Testis (tissue), 3 donors: ENCODE results near the gene BRAT1. TPM values are rescaled to one million over a fixed set of nuclear protein-coding genes. Genes with fewer than 3 reads are reported as not detected.
A peak's percentile ranks its signal among the peaks of the same experiment; 100 is the strongest.

Source experiments
- DNase-seq: peaks from one replicate; pipeline ENCODE4 v3.0.0-alpha.2; 2019
- H3K27ac ChIP-seq, 2 donors: fragments of 200-600 bp; sonication (generic); one replicate each; pipeline ENCODE4 v1.5.1; 2019
- H3K27me3 ChIP-seq: fragments of 200-600 bp; sonication (generic); one replicate; pipeline ENCODE4 v1.5.1; 2019
- H3K36me3 ChIP-seq: fragments of 200-600 bp; sonication (generic); one replicate; pipeline ENCODE4 v1.5.1; 2017; ENCODE audit warnings: low read depth; ENCODE audit errors: missing control alignments
- H3K4me1 ChIP-seq: fragments of 200-600 bp; sonication (generic); one replicate; pipeline ENCODE4 v1.5.1; 2019
- H3K4me3 ChIP-seq, 2 donors: fragments of 200-600 bp; sonication (generic); one replicate each; pipeline ENCODE4 v1.5.1; 2017 to 2019
- H3K9me3 ChIP-seq: fragments of 200-600 bp; sonication (generic); one replicate; pipeline ENCODE4 v1.5.1; 2017
- POLR2A ChIP-seq: fragments of 450-650 bp; IDR thresholded peaks from one replicate; pipeline ENCODE4 v1.6.1; 2017; ENCODE audit warnings: antibody characterized with exemption, mild to moderate bottlenecking, moderate library complexity
- WGBS, 2 donors: methylation state at CpG; one replicate each; pipeline ENCODE4 v1.1.5; 2018; 5-methylcytosine and 5-hydroxymethylcytosine counted together
- intact Hi-C: fragments of 100-400 bp; cut with DNase I; formaldehyde crosslinking; loops from one replicate; pipeline ENCODE4 v1.15.1; 2023; ENCODE audit warnings: low total_unique reads
- polyA plus RNA-seq: library from polyadenylated mRNA; stranded (reverse); fragments of 350-450 nt; fragmentation: Illumina TruSeq; extraction: RNeasy Lipid Tissue Mini Kit (QIAGEN cat#74804); gene quantifications from one replicate; pipeline ENCODE4 v1.2.3, GENCODE V29; 2014; ENCODE audit warnings: low read depth, low replicate concordance; ENCODE audit not compliant: insufficient read depth
- total RNA-seq, 2 donors: library from RNA; depleted of rRNA; stranded (reverse); fragments of >200 nt; gene quantifications; one replicate each; pipeline ENCODE4 v1.2.3, GENCODE V29; 2016
- TF ChIP-seq, protein P1 (sequence below), 3 experiments: fragments of 450-650 bp in 2 of 3; fragments of 200-600 bp in 1 of 3; sonication (generic) in 1 of 3; IDR thresholded peaks; one replicate each; pipeline ENCODE4 v1.5.1; 2016 to 2019; ENCODE audit warnings: antibody characterized with exemption in 3 of 3, mild to moderate bottlenecking in 2 of 3, moderate library complexity in 1 of 3

Gene BRAT1
- total and polyA plus RNA-seq, 3 donors from 2014 or later, result 45.3 to 108 (median 104) TPM

DNA sequence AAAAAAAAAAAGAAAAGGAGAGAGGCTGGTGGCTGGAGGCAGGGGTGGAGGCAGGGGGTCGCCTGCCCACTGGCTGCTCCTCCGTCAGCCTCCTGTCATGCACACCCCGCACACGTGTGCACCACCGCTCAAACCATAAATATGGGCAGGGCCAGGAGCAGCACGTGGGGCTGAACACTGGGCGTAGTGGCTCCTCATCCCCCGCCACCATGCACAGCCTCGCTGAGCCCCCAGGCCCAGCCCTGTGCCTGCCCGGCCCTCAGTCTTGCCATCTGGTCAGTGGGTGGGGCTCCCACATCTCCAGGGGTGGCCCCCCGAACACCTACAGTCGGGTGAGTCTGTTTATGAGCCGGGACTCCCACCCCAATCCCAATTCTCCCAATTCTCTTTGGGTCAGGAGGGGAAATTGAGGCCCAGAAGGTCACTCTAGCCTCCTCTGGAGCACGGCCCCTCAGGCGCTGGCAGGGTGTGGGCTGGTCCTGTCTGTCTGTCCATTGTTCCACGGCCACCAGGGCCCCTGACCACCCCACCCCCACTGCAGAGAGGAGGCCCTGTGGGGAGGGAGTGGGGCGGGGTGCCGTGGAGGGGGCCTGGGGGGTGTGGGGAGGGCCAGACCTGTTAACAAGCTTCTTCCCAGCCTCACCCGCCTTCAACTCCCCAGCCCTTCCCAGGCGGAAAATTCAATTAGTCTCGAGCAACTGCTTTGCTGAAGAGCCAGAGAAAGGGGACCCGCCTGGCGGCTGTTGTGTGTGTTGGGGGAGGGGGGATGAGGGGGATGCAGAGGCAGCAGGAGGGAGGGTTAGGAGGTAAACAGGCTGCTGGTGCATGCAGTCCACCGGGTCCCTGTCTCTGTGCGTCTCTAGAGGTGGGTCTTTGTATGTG is 59.7 kb downstream of the BRAT1 start:
- no peaks in the 10 kb centered on the region for H3K27me3 ChIP-seq
- H3K36me3 ChIP-seq, result no peaks in the 10 kb centered on the region
- H3K27ac ChIP-seq, result no peak overlapping the region
- no peaks in the 10 kb centered on the region for H3K9me3 ChIP-seq
- intact Hi-C loops, result no loop called here
- no peak overlapping the region for H3K4me3 ChIP-seq
- TF ChIP-seq, protein P1, sequence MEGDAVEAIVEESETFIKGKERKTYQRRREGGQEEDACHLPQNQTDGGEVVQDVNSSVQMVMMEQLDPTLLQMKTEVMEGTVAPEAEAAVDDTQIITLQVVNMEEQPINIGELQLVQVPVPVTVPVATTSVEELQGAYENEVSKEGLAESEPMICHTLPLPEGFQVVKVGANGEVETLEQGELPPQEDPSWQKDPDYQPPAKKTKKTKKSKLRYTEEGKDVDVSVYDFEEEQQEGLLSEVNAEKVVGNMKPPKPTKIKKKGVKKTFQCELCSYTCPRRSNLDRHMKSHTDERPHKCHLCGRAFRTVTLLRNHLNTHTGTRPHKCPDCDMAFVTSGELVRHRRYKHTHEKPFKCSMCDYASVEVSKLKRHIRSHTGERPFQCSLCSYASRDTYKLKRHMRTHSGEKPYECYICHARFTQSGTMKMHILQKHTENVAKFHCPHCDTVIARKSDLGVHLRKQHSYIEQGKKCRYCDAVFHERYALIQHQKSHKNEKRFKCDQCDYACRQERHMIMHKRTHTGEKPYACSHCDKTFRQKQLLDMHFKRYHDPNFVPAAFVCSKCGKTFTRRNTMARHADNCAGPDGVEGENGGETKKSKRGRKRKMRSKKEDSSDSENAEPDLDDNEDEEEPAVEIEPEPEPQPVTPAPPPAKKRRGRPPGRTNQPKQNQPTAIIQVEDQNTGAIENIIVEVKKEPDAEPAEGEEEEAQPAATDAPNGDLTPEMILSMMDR (IDR thresholded peaks at IDR 0.05), result no peak
- TF ChIP-seq POLR2A, result no peak
- WGBS, 2 donors, result 79 to 81% methylated on average over 20 to 25 of the region's 25 CpGs
- DNase-seq, result no peak
- H3K4me1 ChIP-seq, result peaks cover 18% of the 10 kb centered on the region

DNA sequence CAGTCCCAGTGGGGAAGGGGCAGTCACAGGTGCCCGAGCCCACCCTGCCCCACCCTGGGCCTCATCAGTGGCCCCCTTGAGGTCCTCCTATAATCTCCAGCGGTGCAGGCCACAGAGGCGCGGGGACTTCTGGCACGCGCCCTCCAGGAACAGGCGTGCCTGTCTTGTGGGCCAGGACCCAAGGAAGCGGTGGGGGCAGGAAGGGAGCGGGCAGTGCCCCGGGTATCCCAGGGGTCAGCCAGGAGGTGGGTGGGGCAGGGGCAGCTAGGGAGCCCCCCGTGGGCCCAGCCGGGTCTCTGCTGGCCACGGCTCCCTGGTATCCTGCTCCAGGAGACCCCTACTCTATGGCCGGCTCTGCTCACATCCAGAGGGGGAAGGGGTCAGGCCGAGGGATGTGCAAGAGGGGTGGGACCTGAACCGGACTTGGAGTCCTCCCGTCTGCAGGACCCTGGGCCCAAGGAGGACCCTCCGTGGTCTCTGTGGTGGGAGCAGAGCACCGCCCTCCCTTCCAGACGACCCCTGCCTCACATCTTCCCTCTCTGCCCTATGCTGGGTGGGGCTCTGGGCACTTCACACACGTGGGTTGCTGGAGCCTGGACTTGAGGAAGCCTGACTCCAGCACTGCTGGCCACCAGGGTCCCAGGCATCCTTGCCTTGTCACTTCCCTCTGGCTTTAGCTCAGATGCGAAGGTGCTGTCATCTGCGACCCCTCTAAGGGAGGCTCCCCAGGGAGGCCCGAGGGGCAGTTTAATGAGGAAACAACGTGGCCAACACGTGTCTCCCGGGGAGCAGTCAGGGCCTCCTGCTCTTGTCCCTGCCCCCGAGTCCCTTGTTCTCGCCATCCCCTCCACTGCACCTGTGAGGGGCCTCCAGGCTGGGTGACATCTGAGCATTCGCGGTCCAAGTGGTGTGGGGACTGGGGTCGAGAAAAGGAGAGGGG is 60.9 kb downstream of the BRAT1 start:
- DNase-seq, result no peak
- intact Hi-C loops, result no loop called here
- WGBS, 2 donors, result 47 to 86% methylated on average over 3 to 31 of the region's 32 CpGs
- H3K27me3 ChIP-seq, result no peaks in the 10 kb centered on the region
- H3K4me1 ChIP-seq, result peaks cover 28% of the 10 kb centered on the region
- H3K36me3 ChIP-seq, result no peaks in the 10 kb centered on the region
- H3K4me3 ChIP-seq, result no peak overlapping the region
- TF ChIP-seq, protein P1 (IDR thresholded peaks at IDR 0.05), result no peak
- TF ChIP-seq POLR2A, result no peak
- H3K9me3 ChIP-seq, result no peaks in the 10 kb centered on the region
- no peak overlapping the region for H3K27ac ChIP-seq

DNA sequence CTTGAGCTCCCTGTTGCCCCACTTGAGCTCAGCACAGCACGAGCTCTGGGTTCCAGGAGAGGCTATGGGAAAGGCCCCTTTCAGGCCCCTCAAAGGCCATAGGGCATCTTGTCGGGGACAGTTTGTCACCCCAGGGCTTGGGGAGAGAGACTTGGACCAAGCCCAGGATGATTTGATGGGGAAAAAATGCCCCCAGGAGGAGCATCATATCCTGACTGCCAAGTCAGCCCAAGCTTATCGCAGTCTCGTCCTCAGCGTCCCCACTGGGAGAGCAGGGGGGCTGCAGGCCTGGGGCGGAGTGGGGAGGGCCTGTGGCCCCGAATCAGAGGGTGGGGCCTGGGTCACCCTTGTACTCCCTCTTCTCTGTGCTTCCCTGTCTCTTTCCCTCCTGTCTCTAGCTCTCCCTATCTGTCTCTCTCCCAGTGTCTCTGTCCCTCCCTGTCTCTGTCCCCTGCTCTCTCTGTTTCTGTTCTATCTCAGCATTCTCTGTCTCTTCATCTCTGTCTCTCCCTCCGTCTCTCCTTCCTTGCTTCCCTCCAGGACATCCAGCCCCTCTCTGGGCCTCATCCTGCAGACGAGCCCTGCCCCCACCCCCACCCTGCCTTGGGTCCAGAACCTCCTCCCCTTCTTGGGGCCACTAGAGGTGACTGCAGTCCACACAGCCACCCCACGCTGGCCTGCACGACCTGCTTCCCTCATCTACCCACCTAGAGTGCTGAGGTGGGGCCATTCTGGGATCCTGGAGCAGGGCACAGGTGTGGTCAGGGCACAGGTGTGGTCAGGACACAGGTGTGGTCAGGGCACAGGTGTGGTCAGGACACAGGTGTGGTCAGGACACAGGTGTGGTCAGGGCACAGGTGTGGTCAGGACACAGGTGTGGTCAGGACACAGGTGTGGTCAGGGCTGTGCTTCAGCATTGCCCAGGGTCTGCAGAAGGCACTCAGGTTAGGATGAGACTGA is 61.8 kb downstream of the BRAT1 start:
- peak overlapping the region in 1 of 2 donors; percentile 29 for H3K27ac ChIP-seq

DNA sequence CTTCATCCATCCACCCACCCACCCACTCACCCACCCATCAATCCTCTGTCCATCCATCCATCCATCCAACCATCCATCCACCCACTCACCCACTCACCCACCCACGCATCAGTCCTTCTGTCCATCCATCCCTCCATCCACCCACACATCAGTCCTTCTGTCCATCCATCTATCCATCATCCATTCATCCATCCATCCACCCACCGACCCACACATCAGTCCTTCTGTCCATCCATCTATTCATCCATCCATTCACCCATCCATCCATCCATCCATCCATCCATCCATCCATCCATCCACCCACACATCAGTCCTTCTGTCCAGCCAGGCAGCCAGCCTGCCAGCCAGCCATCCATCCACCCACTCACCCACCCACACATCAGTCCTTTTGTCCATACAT is 63.3 kb downstream of the BRAT1 start:
- Histone ChIP-seq H3K27me3 (no peaks in the 10 kb centered on the region), H3K27ac (no peak overlapping the region), H3K4me1 (peaks cover 41% of the 10 kb centered on the region), H3K9me3 (no peaks in the 10 kb centered on the region), H3K36me3 (no peaks in the 10 kb centered on the region), H3K4me3 (no peak overlapping the region)
- no peak for TF ChIP-seq POLR2A
- TF ChIP-seq, protein P1 (IDR thresholded peaks at IDR 0.05), result no peak
- WGBS, 2 donors, result 95 to 100% methylated on average over 2 of the region's 2 CpGs
- DNase-seq, result no peak
- intact Hi-C loops, result no loop called here

More for the DNA sequence above, 61.8 kb downstream of the BRAT1 start:
- 44 to 47% methylated on average over 9 to 11 of the region's 11 CpGs for WGBS, 2 donors
- intact Hi-C loops, result no loop called here
- no peaks in the 10 kb centered on the region for H3K36me3 ChIP-seq
- no peak overlapping the region for H3K4me3 ChIP-seq
- H3K27me3 ChIP-seq, result no peaks in the 10 kb centered on the region
- no peak for TF ChIP-seq POLR2A
- TF ChIP-seq, protein P1 (IDR thresholded peaks at IDR 0.05), result no peak
- no peaks in the 10 kb centered on the region for H3K9me3 ChIP-seq
- DNase-seq, result no peak
- H3K4me1 ChIP-seq, result peaks cover 36% of the 10 kb centered on the region
